ENCODE data around the gene COBL.

COBL gene

GRCh38 chr7:51260516-51260915 is 56.1 kb downstream of the COBL start:
- DNase-seq (ENCODE audit: extremely low spot score), result no peak
- ChIA-PET POLR2A (no interaction called here), CTCF (no interaction called here)
- no peak for TF ChIP-seq FOXM1 (IDR thresholded peaks at IDR 0.05; ENCODE audit: borderline replicate concordance)
- no peak for TF ChIP-seq SP1 (IDR thresholded peaks at IDR 0.05)
- no peak for TF ChIP-seq FOXA1 (IDR thresholded peaks at IDR 0.05)
- no peak for TF ChIP-seq CTBP1 (IDR thresholded peaks at IDR 0.05; ENCODE audit: borderline replicate concordance)
- TF ChIP-seq ELF4 (IDR thresholded peaks at IDR 0.05), result no peak
- no peak for TF ChIP-seq FOXK2 (IDR thresholded peaks at IDR 0.05)
- no peak for TF ChIP-seq HDGF (IDR thresholded peaks at IDR 0.05; ENCODE audit: borderline replicate concordance)
- TF ChIP-seq L3MBTL2 (conservative IDR thresholded peaks at IDR 0.05), result no peak
- TF ChIP-seq NFRKB (IDR thresholded peaks at IDR 0.05), result no peak
- TF ChIP-seq PKNOX1 (IDR thresholded peaks at IDR 0.05), result no peak
- TF ChIP-seq ZNF384 (IDR thresholded peaks at IDR 0.05), result no peak
- TF ChIP-seq ARNT (IDR thresholded peaks at IDR 0.05), result no peak
- TF ChIP-seq TARDBP (IDR thresholded peaks at IDR 0.05), result no peak
- no peak for TF ChIP-seq LEF1 (IDR thresholded peaks at IDR 0.05; ENCODE audit: borderline replicate concordance)
- TF ChIP-seq BHLHE40 (IDR thresholded peaks at IDR 0.05; ENCODE audit: borderline replicate concordance), result no peak
- TF ChIP-seq SUZ12 (IDR thresholded peaks at IDR 0.05), result no peak

- CTCF ChIA-PET, result no interaction called here
- POLR2A ChIA-PET, result no interaction called here
- DNase-seq (ENCODE audit: extremely low spot score), result no peak
- TF ChIP-seq FOXA1 (IDR thresholded peaks at IDR 0.05) (no peak), HDGF (IDR thresholded peaks at IDR 0.05; ENCODE audit: borderline replicate concordance) (no peak), ARNT (IDR thresholded peaks at IDR 0.05) (no peak), L3MBTL2 (conservative IDR thresholded peaks at IDR 0.05) (no peak), FOXM1 (IDR thresholded peaks at IDR 0.05; ENCODE audit: borderline replicate concordance) (no peak), SP1 (IDR thresholded peaks at IDR 0.05) (no peak), BHLHE40 (IDR thresholded peaks at IDR 0.05; ENCODE audit: borderline replicate concordance) (no peak), ZNF384 (IDR thresholded peaks at IDR 0.05) (no peak), TARDBP (IDR thresholded peaks at IDR 0.05) (no peak), PKNOX1 (IDR thresholded peaks at IDR 0.05) (no peak), FOXK2 (IDR thresholded peaks at IDR 0.05) (no peak), ELF4 (IDR thresholded peaks at IDR 0.05) (no peak), SUZ12 (IDR thresholded peaks at IDR 0.05) (no peak), CTBP1 (IDR thresholded peaks at IDR 0.05; ENCODE audit: borderline replicate concordance) (no peak)
Observed at GRCh38 chr7:51259766-51260165, 56.8 kb downstream of the COBL start.

- ChIA-PET CTCF (interaction anchor here (0.7 kb wide), 1 partner anchor 205 kb away, joined by 3 read pairs; no protein-coding TSS in a partner anchor), POLR2A (no interaction called here)
- no peak for DNase-seq (ENCODE audit: extremely low spot score)
- no peak for TF ChIP-seq BHLHE40 (IDR thresholded peaks at IDR 0.05; ENCODE audit: borderline replicate concordance)
Observed at GRCh38 chr7:51256916-51257315, 59.7 kb downstream of the COBL start.

GRCh38 chr7:51256209-51256781 is 60.3 kb downstream of the COBL start:
- TF ChIP-seq ZNF384 (IDR thresholded peaks at IDR 0.05), result no peak
- TF ChIP-seq ELF4 (IDR thresholded peaks at IDR 0.05), result no peak
- TF ChIP-seq SUZ12 (IDR thresholded peaks at IDR 0.05), result no peak
- no peak for TF ChIP-seq FOXA1 (IDR thresholded peaks at IDR 0.05)
- no peak for TF ChIP-seq HDGF (IDR thresholded peaks at IDR 0.05; ENCODE audit: borderline replicate concordance)
- no peak for TF ChIP-seq FOXM1 (IDR thresholded peaks at IDR 0.05; ENCODE audit: borderline replicate concordance)
- TF ChIP-seq FOXK2 (IDR thresholded peaks at IDR 0.05), result no peak
- no peak for TF ChIP-seq NFRKB (IDR thresholded peaks at IDR 0.05)
- TF ChIP-seq BHLHE40 (IDR thresholded peaks at IDR 0.05; ENCODE audit: borderline replicate concordance), result no peak
- no peak for TF ChIP-seq TARDBP (IDR thresholded peaks at IDR 0.05)
- TF ChIP-seq CTBP1 (IDR thresholded peaks at IDR 0.05; ENCODE audit: borderline replicate concordance), result no peak
- no peak for TF ChIP-seq L3MBTL2 (conservative IDR thresholded peaks at IDR 0.05)
- no peak for TF ChIP-seq PKNOX1 (IDR thresholded peaks at IDR 0.05)
- TF ChIP-seq ARNT (IDR thresholded peaks at IDR 0.05), result no peak
- no peak for TF ChIP-seq LEF1 (IDR thresholded peaks at IDR 0.05; ENCODE audit: borderline replicate concordance)
- no peak for TF ChIP-seq SP1 (IDR thresholded peaks at IDR 0.05)
- CTCF ChIA-PET, result interaction anchor here (0.7 kb wide), 1 partner anchor 205 kb away, joined by 3 read pairs; no protein-coding TSS in a partner anchor
- POLR2A ChIA-PET, result no interaction called here
- DNase-seq (ENCODE audit: extremely low spot score), result no peak

GRCh38 chr7:51255536-51256208 is 60.9 kb downstream of the COBL start:
- CTCF ChIA-PET, result no interaction called here
- DNase-seq (ENCODE audit: extremely low spot score), result no peak
- POLR2A ChIA-PET, result no interaction called here
- no peak for TF ChIP-seq FOXA1 (IDR thresholded peaks at IDR 0.05)
- no peak for TF ChIP-seq SP1 (IDR thresholded peaks at IDR 0.05)
- TF ChIP-seq L3MBTL2 (conservative IDR thresholded peaks at IDR 0.05), result no peak
- TF ChIP-seq BHLHE40 (IDR thresholded peaks at IDR 0.05; ENCODE audit: borderline replicate concordance), result no peak
- no peak for TF ChIP-seq NFRKB (IDR thresholded peaks at IDR 0.05)
- TF ChIP-seq FOXK2 (IDR thresholded peaks at IDR 0.05), result no peak
- no peak for TF ChIP-seq CTBP1 (IDR thresholded peaks at IDR 0.05; ENCODE audit: borderline replicate concordance)
- no peak for TF ChIP-seq PKNOX1 (IDR thresholded peaks at IDR 0.05)
- TF ChIP-seq TARDBP (IDR thresholded peaks at IDR 0.05), result no peak
- no peak for TF ChIP-seq ZNF384 (IDR thresholded peaks at IDR 0.05)
- no peak for TF ChIP-seq SUZ12 (IDR thresholded peaks at IDR 0.05)
- no peak for TF ChIP-seq ELF4 (IDR thresholded peaks at IDR 0.05)
- no peak for TF ChIP-seq FOXM1 (IDR thresholded peaks at IDR 0.05; ENCODE audit: borderline replicate concordance)
